ENCODE measurements around the gene IGSF3. TPM values are rescaled to one million over a fixed set of nuclear protein-coding genes. Genes with fewer than 3 reads are reported as not detected.

Gene IGSF3
- total RNA-seq, 1 experiment from 2014 or later = 32.4 TPM

- TF ChIP-seq ZNF512 (CRISPR knock-in tag; IDR thresholded peaks at IDR 0.05; ENCODE audit: borderline replicate concordance) (no peak), MXD4 (CRISPR knock-in tag; IDR thresholded peaks at IDR 0.05; ENCODE audit: borderline replicate concordance) (no peak), RORB (CRISPR knock-in tag; IDR thresholded peaks at IDR 0.05) (no peak), ZBTB21 (CRISPR knock-in tag; IDR thresholded peaks at IDR 0.05; ENCODE audit: borderline replicate concordance) (no peak)
- TF ChIP-seq, protein P1, sequence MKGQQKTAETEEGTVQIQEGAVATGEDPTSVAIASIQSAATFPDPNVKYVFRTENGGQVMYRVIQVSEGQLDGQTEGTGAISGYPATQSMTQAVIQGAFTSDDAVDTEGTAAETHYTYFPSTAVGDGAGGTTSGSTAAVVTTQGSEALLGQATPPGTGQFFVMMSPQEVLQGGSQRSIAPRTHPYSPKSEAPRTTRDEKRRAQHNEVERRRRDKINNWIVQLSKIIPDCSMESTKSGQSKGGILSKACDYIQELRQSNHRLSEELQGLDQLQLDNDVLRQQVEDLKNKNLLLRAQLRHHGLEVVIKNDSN (CRISPR knock-in tag; IDR thresholded peaks at IDR 0.05) = no peak
Measured at GRCh38 chr1:116531917-116532316, 135.6 kb downstream of the IGSF3 start (continued).

- H3K27ac Mint-ChIP-seq = no peak overlapping the region
- POLR2A ChIA-PET = no interaction called here
- no peak for DNase-seq (ENCODE audit: low spot score)
- ATAC-seq = no peak
- CTCF ChIA-PET = no interaction called here
- TF ChIP-seq, protein P2, sequence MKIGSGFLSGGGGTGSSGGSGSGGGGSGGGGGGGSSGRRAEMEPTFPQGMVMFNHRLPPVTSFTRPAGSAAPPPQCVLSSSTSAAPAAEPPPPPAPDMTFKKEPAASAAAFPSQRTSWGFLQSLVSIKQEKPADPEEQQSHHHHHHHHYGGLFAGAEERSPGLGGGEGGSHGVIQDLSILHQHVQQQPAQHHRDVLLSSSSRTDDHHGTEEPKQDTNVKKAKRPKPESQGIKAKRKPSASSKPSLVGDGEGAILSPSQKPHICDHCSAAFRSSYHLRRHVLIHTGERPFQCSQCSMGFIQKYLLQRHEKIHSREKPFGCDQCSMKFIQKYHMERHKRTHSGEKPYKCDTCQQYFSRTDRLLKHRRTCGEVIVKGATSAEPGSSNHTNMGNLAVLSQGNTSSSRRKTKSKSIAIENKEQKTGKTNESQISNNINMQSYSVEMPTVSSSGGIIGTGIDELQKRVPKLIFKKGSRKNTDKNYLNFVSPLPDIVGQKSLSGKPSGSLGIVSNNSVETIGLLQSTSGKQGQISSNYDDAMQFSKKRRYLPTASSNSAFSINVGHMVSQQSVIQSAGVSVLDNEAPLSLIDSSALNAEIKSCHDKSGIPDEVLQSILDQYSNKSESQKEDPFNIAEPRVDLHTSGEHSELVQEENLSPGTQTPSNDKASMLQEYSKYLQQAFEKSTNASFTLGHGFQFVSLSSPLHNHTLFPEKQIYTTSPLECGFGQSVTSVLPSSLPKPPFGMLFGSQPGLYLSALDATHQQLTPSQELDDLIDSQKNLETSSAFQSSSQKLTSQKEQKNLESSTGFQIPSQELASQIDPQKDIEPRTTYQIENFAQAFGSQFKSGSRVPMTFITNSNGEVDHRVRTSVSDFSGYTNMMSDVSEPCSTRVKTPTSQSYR (CRISPR knock-in tag; IDR thresholded peaks at IDR 0.05) = no peak
- TF ChIP-seq RORB (CRISPR knock-in tag; IDR thresholded peaks at IDR 0.05) (no peak), FOXJ3 (CRISPR knock-in tag; IDR thresholded peaks at IDR 0.05; ENCODE audit: borderline replicate concordance) (no peak), USF2 (CRISPR knock-in tag; IDR thresholded peaks at IDR 0.05) (no peak), ZNF532 (CRISPR knock-in tag; IDR thresholded peaks at IDR 0.05; ENCODE audit: borderline replicate concordance) (no peak), ETV6 (CRISPR knock-in tag; IDR thresholded peaks at IDR 0.05) (no peak), E2F1 (CRISPR knock-in tag; IDR thresholded peaks at IDR 0.05) (no peak)
- TF ChIP-seq, protein P3, sequence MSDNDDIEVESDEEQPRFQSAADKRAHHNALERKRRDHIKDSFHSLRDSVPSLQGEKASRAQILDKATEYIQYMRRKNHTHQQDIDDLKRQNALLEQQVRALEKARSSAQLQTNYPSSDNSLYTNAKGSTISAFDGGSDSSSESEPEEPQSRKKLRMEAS (CRISPR knock-in tag; IDR thresholded peaks at IDR 0.05) = no peak
- TF ChIP-seq, protein P4, sequence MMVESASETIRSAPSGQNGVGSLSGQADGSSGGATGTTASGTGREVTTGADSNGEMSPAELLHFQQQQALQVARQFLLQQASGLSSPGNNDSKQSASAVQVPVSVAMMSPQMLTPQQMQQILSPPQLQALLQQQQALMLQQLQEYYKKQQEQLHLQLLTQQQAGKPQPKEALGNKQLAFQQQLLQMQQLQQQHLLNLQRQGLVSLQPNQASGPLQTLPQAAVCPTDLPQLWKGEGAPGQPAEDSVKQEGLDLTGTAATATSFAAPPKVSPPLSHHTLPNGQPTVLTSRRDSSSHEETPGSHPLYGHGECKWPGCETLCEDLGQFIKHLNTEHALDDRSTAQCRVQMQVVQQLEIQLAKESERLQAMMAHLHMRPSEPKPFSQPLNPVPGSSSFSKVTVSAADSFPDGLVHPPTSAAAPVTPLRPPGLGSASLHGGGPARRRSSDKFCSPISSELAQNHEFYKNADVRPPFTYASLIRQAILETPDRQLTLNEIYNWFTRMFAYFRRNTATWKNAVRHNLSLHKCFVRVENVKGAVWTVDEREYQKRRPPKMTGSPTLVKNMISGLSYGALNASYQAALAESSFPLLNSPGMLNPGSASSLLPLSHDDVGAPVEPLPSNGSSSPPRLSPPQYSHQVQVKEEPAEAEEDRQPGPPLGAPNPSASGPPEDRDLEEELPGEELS (CRISPR knock-in tag; IDR thresholded peaks at IDR 0.05) = no peak
- no peak overlapping the region for H3K4me3 Mint-ChIP-seq
- H3K27me3 Mint-ChIP-seq (ENCODE audit: low read depth) = peaks cover 27% of the 10 kb centered on the region
- H3K4me1 Mint-ChIP-seq = 0 out of 2 replicates have a peak, but pooled peaks cover 5% of the 10 kb centered on the region
- H3K36me3 Mint-ChIP-seq = peaks cover 16% of the 10 kb centered on the region
- H3K9me3 Mint-ChIP-seq = peaks cover 24% of the 10 kb centered on the region
Measured at GRCh38 chr1:116529681-116530080, 137.9 kb downstream of the IGSF3 start.

All from WTC11 (cell line).